Panc1 (cell line): ENCODE data around the gene LRRC8B. TPM values are rescaled to one million over a fixed set of nuclear protein-coding genes. Genes with fewer than 3 reads are reported as not detected.

ENCODE experiments used
- ATAC-seq: fragments of 200-7000 bp; cut with Tn5 transposase; 2 replicates; pipeline ENCODE4 v1.9.1; 2020; ENCODE audit warnings: mild to moderate bottlenecking, moderate library complexity
- BruUV-seq: library from RNA; stranded (reverse); fragments of 400-500 nt; replicated peaks from 2 replicates; lab custom pipeline; 2021; lab: Mats Ljungman, UMichigan
- CTCF ChIA-PET: fragments of 300-600 bp; sonication (Branson Sonifier 250); formaldehyde crosslinking; loops from one replicate; lab custom pipeline; 2022; ENCODE audit warnings: antibody characterized with exemption; lab: Charles Lee
- POLR2A ChIA-PET: fragments of 300-600 bp; sonication (Branson Sonifier 250); formaldehyde crosslinking; loops from one replicate; lab custom pipeline; 2022; ENCODE audit warnings: antibody characterized with exemption; lab: Charles Lee
- DNase-seq: peaks from one replicate; pipeline ENCODE4 v3.0.0-alpha.2; 2010; ENCODE audit warnings: low read depth, low spot score
- H3K27ac ChIP-seq: 2 replicates; pipeline ENCODE4 v1.5.1; 2011; ENCODE audit warnings: mild to moderate bottlenecking, low read length, inconsistent platforms
- H3K27me3 ChIP-seq: fragments of 200-500 bp; sonication (Bioruptor generic); 2 replicates; pipeline ENCODE4 v1.6.0; 2014; ENCODE audit warnings: low read length, inconsistent platforms; ENCODE audit not compliant: control insufficient read depth, insufficient read depth
- H3K36me3 ChIP-seq: fragments of 200-500 bp; sonication (Bioruptor generic); 2 replicates; pipeline ENCODE4 v1.5.1; 2014; ENCODE audit warnings: inconsistent platforms, mild to moderate bottlenecking, low read length, moderate library complexity; ENCODE audit not compliant: control insufficient read depth, insufficient read depth
- H3K4me1 ChIP-seq: 2 replicates; pipeline ENCODE4 v1.5.1; 2011; ENCODE audit warnings: inconsistent platforms, mild to moderate bottlenecking, low read length, moderate library complexity; ENCODE audit not compliant: control insufficient read depth, insufficient read depth
- H3K4me3 ChIP-seq, 2 experiments: 2 replicates each; pipeline ENCODE4 v1.5.1; 2011 to 2012; ENCODE audit warnings: low read depth in 2 of 2, low read length in 2 of 2, mild to moderate bottlenecking in 2 of 2, inconsistent platforms in 1 of 2, moderate library complexity in 1 of 2
- H3K9me3 ChIP-seq: fragments of 200-500 bp; sonication (Bioruptor generic); 2 replicates; pipeline ENCODE4 v1.5.1; 2014; ENCODE audit warnings: low read depth, mild to moderate bottlenecking, inconsistent platforms, low read length, moderate library complexity; ENCODE audit not compliant: control insufficient read depth, insufficient read depth
- POLR2AphosphoS5 ChIP-seq: IDR thresholded peaks from 2 replicates; pipeline ENCODE4 v1.6.1; 2012; ENCODE audit warnings: mild to moderate bottlenecking, low read depth, low read length, moderate library complexity
- REST ChIP-seq, 2 experiments: IDR thresholded peaks; 2 replicates each; pipeline ENCODE4 v1.6.1; 2011 to 2012; ENCODE audit warnings: low read depth in 2 of 2, control low read depth in 1 of 2, low read length in 1 of 2, mild to moderate bottlenecking in 1 of 2, moderate library complexity in 1 of 2; ENCODE audit not compliant: insufficient read depth in 1 of 2
- SIN3A ChIP-seq: IDR thresholded peaks from 2 replicates; pipeline ENCODE4 v1.6.1; 2012; ENCODE audit warnings: low read depth, mild to moderate bottlenecking, low read length, moderate library complexity, borderline replicate concordance; ENCODE audit not compliant: insufficient read depth
- TCF7L2 ChIP-seq: IDR thresholded peaks from 2 replicates; pipeline ENCODE4 v1.6.1; 2011; ENCODE audit warnings: mild to moderate bottlenecking, low read depth, low read length, inconsistent platforms
- in situ Hi-C: cut with HindIII; loops from 2 replicates; pipeline ENCODE4 v1.10.0; 2016; ENCODE audit warnings: low sequenced_read_pairs, low pct_unique_long_range_greater_than_20kb
- intact Hi-C: fragments of 100-400 bp; cut with micrococcal nuclease; formaldehyde crosslinking; loops from one replicate; pipeline ENCODE4 v1.10.0; 2022; ENCODE audit not compliant: unreplicated experiment
- total RNA-seq: library from RNA; stranded (reverse); gene quantifications from one replicate; pipeline ENCODE4 v1.2.1, GENCODE V29; 2021; ENCODE audit not compliant: unreplicated experiment
- TF ChIP-seq, protein P1 (sequence below): fragments of 450-650 bp; IDR thresholded peaks from 2 replicates; pipeline ENCODE4 v1.5.1; 2017; ENCODE audit warnings: mild to moderate bottlenecking

LRRC8B gene
- total RNA-seq, 1 experiment from 2014 or later: 27.3 TPM

DNA sequence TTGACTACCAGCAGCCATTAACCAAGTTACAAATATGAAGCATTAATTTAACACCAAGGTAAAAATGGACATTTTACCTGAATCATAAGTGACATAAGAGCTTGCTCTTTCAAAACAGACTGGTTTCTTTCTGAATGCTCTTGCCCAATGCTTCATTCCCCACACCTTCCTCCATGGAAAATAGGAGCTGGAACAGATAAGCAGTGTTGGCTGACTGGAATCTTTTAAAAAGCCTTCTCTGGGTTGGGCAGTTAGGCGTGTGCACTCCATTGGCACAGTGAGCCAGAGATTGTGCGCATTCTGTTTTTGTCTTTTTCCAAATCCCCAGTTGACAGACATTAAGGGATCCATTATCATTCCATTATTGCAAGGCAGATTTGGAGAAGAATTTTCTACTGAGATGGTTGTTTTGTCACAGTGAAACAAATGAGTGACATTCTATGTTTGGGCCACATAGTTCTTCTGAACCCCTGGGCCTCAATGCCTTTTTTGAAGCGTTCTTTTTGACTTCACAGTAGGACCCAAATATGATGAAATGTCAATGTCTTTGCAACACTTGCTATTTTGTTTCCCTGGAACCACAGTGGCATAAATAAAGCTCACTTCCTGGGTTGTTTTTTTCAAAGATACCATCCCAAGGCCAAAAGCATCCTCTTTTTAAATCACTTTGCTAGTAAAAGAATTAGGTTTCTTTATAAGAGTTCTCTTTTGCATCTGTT is 32.3 kb downstream of the LRRC8B start:
- CTCF ChIA-PET: no interaction called here
- no peak for ATAC-seq

DNA sequence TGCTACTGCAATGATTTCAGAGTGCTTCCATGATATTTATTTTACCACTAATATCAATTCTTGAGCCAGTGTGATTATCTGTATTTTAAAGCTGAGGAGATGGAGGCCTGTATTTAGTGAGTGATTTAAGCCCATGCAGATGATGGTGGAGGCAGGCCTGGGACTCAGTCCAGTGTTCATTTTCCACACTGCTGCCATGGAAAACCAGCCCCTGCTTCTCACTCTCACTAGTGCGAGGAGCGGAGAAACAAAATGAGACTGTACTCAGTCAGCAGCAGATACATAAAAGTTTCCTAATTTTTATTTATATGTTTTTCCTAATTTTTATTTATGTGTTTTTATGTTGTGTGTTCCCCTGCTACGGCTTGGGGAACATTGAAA is 32.8 kb downstream of the LRRC8B start:
- BruUV-seq: no TSS peak
- CTCF ChIA-PET: no interaction called here
- H3K36me3 ChIP-seq: no peaks in the 10 kb centered on the region
- ATAC-seq (no peak), DNase-seq (no peak)
- H3K4me3 ChIP-seq: no peak overlapping the region
- POLR2A ChIA-PET: no interaction called here
- intact Hi-C loops: no loop called here
- no peaks in the 10 kb centered on the region for H3K4me1 ChIP-seq
- in situ Hi-C loops: no loop called here
- no peaks in the 10 kb centered on the region; the same call in 1 of the 2 replicates for H3K9me3 ChIP-seq
- no peak overlapping the region for H3K27ac ChIP-seq
- TF ChIP-seq REST (IDR thresholded peaks at IDR 0.05; ENCODE audit: insufficient read depth in 1 of 2, low read depth in 2 of 2, low read length in 1 of 2) (no peak), SIN3A (no peak)
- no peaks in the 10 kb centered on the region for H3K27me3 ChIP-seq

More for the DNA sequence above, 32.3 kb downstream of the LRRC8B start:
- intact Hi-C loops: no loop called here
- Histone ChIP-seq H3K4me3 (no peak overlapping the region), H3K9me3 (no peaks in the 10 kb centered on the region; the same call in 1 of the 2 replicates), H3K27ac (no peak overlapping the region), H3K36me3 (no peaks in the 10 kb centered on the region), H3K27me3 (no peaks in the 10 kb centered on the region), H3K4me1 (no peaks in the 10 kb centered on the region)
- in situ Hi-C loops: no loop called here
- no TSS peak for BruUV-seq
- POLR2A ChIA-PET: no interaction called here
- no peak for DNase-seq
- TF ChIP-seq, protein P1, sequence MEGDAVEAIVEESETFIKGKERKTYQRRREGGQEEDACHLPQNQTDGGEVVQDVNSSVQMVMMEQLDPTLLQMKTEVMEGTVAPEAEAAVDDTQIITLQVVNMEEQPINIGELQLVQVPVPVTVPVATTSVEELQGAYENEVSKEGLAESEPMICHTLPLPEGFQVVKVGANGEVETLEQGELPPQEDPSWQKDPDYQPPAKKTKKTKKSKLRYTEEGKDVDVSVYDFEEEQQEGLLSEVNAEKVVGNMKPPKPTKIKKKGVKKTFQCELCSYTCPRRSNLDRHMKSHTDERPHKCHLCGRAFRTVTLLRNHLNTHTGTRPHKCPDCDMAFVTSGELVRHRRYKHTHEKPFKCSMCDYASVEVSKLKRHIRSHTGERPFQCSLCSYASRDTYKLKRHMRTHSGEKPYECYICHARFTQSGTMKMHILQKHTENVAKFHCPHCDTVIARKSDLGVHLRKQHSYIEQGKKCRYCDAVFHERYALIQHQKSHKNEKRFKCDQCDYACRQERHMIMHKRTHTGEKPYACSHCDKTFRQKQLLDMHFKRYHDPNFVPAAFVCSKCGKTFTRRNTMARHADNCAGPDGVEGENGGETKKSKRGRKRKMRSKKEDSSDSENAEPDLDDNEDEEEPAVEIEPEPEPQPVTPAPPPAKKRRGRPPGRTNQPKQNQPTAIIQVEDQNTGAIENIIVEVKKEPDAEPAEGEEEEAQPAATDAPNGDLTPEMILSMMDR: no peak
- TF ChIP-seq REST (IDR thresholded peaks at IDR 0.05; ENCODE audit: insufficient read depth in 1 of 2, low read depth in 2 of 2, low read length in 1 of 2) (no peak), SIN3A (no peak), TCF7L2 (no peak), POLR2AphosphoS5 (no peak)
